Measurements from ENCODE around the gene ARRB2. TPM values are rescaled to one million over a fixed set of nuclear protein-coding genes. Genes with fewer than 3 reads are reported as not detected.

ARRB2 gene
- total RNA-seq, 2 donors from 2014 or later, result 12.5 to 30.1 TPM

DNA sequence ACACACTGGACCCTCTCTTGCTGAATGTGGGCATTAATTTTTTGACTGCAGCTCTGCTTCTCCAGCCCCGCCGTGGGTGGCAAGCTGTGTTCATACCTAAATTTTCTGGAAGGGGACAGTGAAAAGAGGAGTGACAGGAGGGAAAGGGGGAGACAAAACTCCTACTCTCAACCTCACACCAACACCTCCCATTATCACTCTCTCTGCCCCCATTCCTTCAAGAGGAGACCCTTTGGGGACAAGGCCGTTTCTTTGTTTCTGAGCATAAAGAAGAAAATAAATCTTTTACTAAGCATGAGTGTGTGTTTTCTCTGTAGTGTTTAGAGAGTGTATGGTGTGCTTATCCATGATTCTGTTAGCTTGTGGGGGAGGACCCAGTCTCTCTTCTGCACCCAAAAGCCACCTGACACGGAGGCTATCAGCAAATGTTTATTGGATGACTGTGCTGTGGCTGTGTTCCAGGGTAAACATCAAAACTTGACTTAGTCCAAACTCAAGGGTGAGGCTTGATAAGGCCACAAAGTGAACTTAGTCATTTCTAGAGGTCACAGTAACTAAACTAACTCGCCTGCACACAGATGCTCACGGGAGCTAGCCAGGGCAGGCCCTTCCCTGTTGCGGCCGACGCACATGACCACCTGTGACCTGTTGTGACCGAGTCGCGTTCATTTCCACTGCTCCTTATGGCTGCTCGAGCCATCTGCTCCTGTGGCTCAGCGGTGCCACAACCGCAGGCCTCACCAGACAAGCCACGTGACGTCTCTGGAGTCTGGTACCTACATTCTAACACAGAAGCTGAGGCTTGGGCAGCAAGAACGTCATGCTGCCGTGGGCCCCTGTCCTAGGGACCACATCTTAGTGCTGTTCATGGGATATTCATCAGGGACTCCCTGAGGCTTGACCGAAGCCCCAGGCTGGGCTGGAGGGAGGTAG, 11.0 kb downstream of the ARRB2 start:
- peak; percentile 65 for TF ChIP-seq POLR2AphosphoS5 (IDR thresholded peaks at IDR 0.05)
- TF ChIP-seq, protein P1, sequence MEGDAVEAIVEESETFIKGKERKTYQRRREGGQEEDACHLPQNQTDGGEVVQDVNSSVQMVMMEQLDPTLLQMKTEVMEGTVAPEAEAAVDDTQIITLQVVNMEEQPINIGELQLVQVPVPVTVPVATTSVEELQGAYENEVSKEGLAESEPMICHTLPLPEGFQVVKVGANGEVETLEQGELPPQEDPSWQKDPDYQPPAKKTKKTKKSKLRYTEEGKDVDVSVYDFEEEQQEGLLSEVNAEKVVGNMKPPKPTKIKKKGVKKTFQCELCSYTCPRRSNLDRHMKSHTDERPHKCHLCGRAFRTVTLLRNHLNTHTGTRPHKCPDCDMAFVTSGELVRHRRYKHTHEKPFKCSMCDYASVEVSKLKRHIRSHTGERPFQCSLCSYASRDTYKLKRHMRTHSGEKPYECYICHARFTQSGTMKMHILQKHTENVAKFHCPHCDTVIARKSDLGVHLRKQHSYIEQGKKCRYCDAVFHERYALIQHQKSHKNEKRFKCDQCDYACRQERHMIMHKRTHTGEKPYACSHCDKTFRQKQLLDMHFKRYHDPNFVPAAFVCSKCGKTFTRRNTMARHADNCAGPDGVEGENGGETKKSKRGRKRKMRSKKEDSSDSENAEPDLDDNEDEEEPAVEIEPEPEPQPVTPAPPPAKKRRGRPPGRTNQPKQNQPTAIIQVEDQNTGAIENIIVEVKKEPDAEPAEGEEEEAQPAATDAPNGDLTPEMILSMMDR (IDR thresholded peaks at IDR 0.05), result no peak
- Histone ChIP-seq H3K36me3 (no peaks in the 10 kb centered on the region), H3K27me3 (replicated peaks; ENCODE audit: insufficient read depth) (no peaks in the 10 kb centered on the region), H3K4me3 (no peak overlapping the region), H3K27ac (peak overlapping the region in 1 of 2 donors; percentile 20), H3K4me1 (replicated peaks) (no peaks in the 10 kb centered on the region), H3K9me3 (no peaks in the 10 kb centered on the region)
- WGBS, result 65% methylated on average over 20 of the region's 20 CpGs
- intact Hi-C loops (cut with DNase I), result no loop called here
- peak; percentile 60 for DNase-seq (ENCODE audit: low spot score)

DNA sequence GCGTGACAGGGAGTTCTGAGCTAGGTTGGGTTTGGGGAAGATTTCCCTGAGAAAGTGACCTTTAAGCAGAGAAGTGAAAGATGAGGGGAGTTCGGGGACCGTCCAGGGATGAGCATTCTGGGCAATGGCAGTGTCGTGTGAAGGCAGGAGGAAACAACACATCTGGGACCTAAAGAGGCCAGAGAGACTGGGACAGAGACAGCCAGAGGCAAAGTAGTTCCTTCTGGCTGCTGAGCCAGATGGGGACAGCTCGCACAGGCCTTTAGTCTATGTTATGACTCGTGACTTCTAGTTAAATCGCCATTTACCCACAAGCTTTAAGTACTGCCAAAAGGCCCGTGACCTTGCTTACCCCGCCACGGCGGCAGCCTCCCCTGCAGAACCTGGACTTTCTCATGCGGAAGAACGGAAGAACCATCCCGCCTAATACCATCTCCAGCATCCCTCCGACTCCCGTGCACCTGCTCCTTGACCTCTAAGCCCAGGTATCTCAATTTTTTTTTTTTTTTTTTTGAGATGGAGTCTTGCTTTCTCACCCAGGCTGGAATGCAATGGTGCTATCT, 12.3 kb downstream of the ARRB2 start:
- 89% methylated on average over 16 of the region's 16 CpGs for WGBS
- TF ChIP-seq, protein P1 (IDR thresholded peaks at IDR 0.05), result no peak
- TF ChIP-seq POLR2A (IDR thresholded peaks at IDR 0.05) (no peak), POLR2AphosphoS5 (IDR thresholded peaks at IDR 0.05) (no peak)
- DNase-seq (ENCODE audit: low spot score), result no peak
- Histone ChIP-seq H3K4me1 (replicated peaks) (no peaks in the 10 kb centered on the region), H3K9me3 (no peaks in the 10 kb centered on the region), H3K36me3 (no peaks in the 10 kb centered on the region), H3K27ac (no peak overlapping the region), H3K4me3 (no peak overlapping the region), H3K27me3 (replicated peaks; ENCODE audit: insufficient read depth) (no peaks in the 10 kb centered on the region)
- intact Hi-C loops (cut with DNase I), result no loop called here

DNA sequence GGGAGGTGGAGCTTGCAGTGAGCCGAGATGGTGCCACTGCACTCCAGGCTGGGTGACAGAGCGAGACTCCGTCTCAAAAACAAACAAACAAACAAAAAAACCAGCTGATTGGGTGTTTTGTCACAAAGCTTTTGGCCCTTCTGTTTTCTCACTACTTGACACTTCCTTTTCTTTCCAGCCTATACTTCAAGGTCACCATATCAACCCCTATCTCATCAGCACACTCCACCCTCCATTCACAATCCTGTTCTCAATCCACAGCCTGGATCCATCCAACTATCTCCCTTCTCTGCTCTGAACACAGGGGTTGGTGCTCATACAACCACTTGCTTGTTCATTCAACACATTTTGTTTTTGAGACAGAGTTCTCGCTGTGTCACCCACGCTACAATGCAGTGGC, 14.2 kb downstream of the ARRB2 start:
- TF ChIP-seq POLR2A (IDR thresholded peaks at IDR 0.05), result no peak
- H3K4me1 ChIP-seq (replicated peaks), result no peaks in the 10 kb centered on the region
- intact Hi-C loops (cut with DNase I), result no loop called here
- H3K27me3 ChIP-seq (replicated peaks; ENCODE audit: insufficient read depth), result no peaks in the 10 kb centered on the region
- 82% methylated on average over 5 of the region's 5 CpGs for WGBS
- H3K9me3 ChIP-seq, result no peaks in the 10 kb centered on the region
- H3K27ac ChIP-seq, result no peak overlapping the region
- no peak for DNase-seq (ENCODE audit: low spot score)
- no peak overlapping the region for H3K4me3 ChIP-seq
- no peaks in the 10 kb centered on the region for H3K36me3 ChIP-seq

DNA sequence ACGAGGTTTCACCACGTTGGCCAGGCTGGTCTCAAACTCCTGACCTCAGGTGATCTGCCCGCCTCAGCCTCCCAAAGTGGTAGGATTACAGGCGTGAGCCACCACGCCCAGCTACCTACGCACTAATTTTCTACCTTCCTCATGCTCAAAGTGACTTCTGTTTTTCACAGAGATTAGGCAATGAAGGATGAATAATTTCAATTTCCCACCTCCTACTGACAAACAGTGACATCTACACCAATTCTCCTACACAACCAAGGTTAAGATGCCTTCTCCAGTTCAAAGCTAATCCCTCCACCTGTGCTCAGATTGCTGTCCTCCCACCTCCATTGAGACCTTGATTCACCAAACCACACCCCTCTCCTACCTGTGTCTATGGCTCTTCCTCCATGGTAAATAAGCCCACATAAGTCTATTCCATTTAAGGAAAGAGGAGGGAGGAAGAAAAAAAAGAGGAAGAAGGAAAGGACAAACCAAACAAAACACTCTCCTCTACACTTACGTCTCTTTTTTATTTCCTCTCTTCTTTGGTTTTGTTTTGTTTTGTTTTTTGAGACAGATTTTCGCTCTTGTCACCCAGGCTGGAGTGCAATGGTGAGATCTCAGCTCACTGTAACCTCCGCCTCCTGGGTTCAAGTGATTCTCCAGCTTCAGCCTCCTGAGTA, 15.3 kb downstream of the ARRB2 start:
- H3K27me3 ChIP-seq (replicated peaks; ENCODE audit: insufficient read depth), result no peaks in the 10 kb centered on the region
- TF ChIP-seq, protein P1 (IDR thresholded peaks at IDR 0.05), result no peak
- TF ChIP-seq POLR2A (IDR thresholded peaks at IDR 0.05) (no peak), POLR2AphosphoS5 (IDR thresholded peaks at IDR 0.05) (no peak)
- no peak overlapping the region for H3K27ac ChIP-seq
- no peaks in the 10 kb centered on the region for H3K36me3 ChIP-seq
- no peak overlapping the region for H3K4me3 ChIP-seq
- H3K9me3 ChIP-seq, result no peaks in the 10 kb centered on the region
- intact Hi-C loops (cut with DNase I), result no loop called here
- no peak for DNase-seq (ENCODE audit: low spot score)
- WGBS, result 77% methylated on average over 9 of the region's 9 CpGs
- peaks cover 2% of the 10 kb centered on the region for H3K4me1 ChIP-seq (replicated peaks)

DNA sequence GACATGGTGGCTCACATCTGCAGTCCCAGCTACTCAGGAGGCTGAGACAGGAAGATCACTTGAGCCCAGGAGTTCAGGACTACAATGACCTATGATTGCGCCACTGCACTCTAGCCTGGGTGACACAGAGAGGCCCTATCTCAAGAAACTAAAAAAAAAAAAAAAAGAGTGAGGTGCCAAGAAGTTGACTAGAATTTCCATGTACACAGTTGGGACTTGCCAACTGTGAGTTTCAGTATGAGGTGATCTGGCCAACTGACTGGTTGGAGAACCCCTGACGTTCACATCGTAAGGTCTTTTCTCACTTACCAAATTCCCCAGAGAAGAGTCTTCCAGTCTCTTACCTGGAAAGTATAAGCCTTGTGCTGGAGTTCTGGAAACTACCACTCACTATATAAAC, 17.7 kb downstream of the ARRB2 start:
- Histone ChIP-seq H3K27ac (no peak overlapping the region), H3K4me3 (no peak overlapping the region), H3K4me1 (replicated peaks) (peaks cover 2% of the 10 kb centered on the region), H3K9me3 (no peaks in the 10 kb centered on the region), H3K27me3 (replicated peaks; ENCODE audit: insufficient read depth) (no peaks in the 10 kb centered on the region), H3K36me3 (no peaks in the 10 kb centered on the region)
- TF ChIP-seq POLR2AphosphoS5 (IDR thresholded peaks at IDR 0.05), result no peak
- TF ChIP-seq POLR2A (IDR thresholded peaks at IDR 0.05), result no peak
- TF ChIP-seq, protein P1 (IDR thresholded peaks at IDR 0.05), result no peak
- WGBS, result 55% methylated on average over 3 of the region's 3 CpGs
- DNase-seq (ENCODE audit: low spot score), result no peak
- intact Hi-C loops (cut with DNase I), result no loop called here
